GM12878 (cell line): ENCODE measurements around the gene KRT37.

ENCODE experiments used
- CTCF ChIP-seq, 3 experiments: IDR thresholded peaks in 2 of 3; conservative IDR thresholded peaks in 1 of 3; 2 replicates each; pipeline ENCODE4 v1.5.1; 2011; ENCODE audit warnings: low read depth in 3 of 3, low read length in 3 of 3, mild to moderate bottlenecking in 3 of 3, control low read depth in 2 of 3, moderate library complexity in 2 of 3, inconsistent platforms in 1 of 3, mixed read lengths in 1 of 3; ENCODE audit not compliant: control insufficient read depth in 2 of 3, insufficient read depth in 1 of 3; ENCODE audit errors: extremely low read depth in 1 of 3
- KAT2A ChIP-seq: conservative IDR thresholded peaks from 2 replicates; pipeline ENCODE4 v1.6.1; 2011; ENCODE audit warnings: low read depth, low read length; ENCODE audit not compliant: control insufficient read depth
- NFIC ChIP-seq: IDR thresholded peaks from 2 replicates; pipeline ENCODE4 v1.6.1; 2012; ENCODE audit warnings: low read depth, mild to moderate bottlenecking, inconsistent platforms, low read length, moderate library complexity
- NR2C2 ChIP-seq: IDR thresholded peaks from 2 replicates; pipeline ENCODE4 v1.6.1; 2011; ENCODE audit warnings: borderline replicate concordance, low read depth; ENCODE audit not compliant: control insufficient read depth, insufficient read length
- NR2F1 ChIP-seq: fragments of 450-650 bp; conservative IDR thresholded peaks from 2 replicates; pipeline ENCODE4 v1.6.1; 2017; ENCODE audit warnings: mild to moderate bottlenecking
- POLR2A ChIP-seq: IDR thresholded peaks from 2 replicates; pipeline ENCODE4 v1.6.1; 2011; ENCODE audit warnings: low read depth, mild to moderate bottlenecking, low read length
- REST ChIP-seq: IDR thresholded peaks from 2 replicates; pipeline ENCODE4 v1.6.1; 2012; ENCODE audit warnings: mild to moderate bottlenecking, low read depth, low read length

- no peak for TF ChIP-seq NFIC
- no peak for TF ChIP-seq REST
- TF ChIP-seq NR2F1, result no peak
- TF ChIP-seq POLR2A, result no peak
- no peak for TF ChIP-seq CTCF (IDR thresholded peaks at IDR 0.05 in 2 of 3, conservative IDR thresholded peaks at IDR 0.05 in 1 of 3; ENCODE audit: control insufficient read depth in 2 of 3, extremely low read depth in 1 of 3, insufficient read depth in 1 of 3, low read depth in 3 of 3, low read length in 3 of 3)
- no peak for TF ChIP-seq NR2C2
- no peak for TF ChIP-seq KAT2A
Observed at GRCh38 chr17:41391535-41391934, 32.9 kb downstream of the KRT37 start.
